Measurements from ENCODE around the gene SCUBE1. TPM values are rescaled to one million over a fixed set of nuclear protein-coding genes. Genes with fewer than 3 reads are reported as not detected.

Gene SCUBE1
- total and polyA plus RNA-seq, 2 of the 4 experiments (the other 2 are of a cell fraction), result not detected

DNA sequence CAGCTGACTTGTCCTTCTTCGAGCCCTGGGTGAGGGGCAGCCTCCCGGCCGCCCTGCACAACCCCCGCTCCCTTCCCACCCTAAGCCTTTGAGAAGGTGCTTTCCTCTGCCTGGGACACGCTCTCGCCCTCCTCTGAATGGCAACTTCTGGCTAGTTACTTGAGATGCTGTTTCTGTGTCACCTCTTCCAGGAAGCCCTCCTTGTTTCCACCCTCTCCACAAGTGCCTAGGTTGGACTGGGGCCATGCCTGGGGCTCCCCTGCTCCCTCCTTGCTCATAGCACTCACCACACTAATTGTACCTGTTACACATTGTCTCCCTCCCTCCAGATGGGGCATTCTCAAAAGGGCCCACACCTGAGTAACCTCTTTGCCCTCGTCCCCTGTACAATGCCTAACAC, 72.2 kb downstream of the SCUBE1 start:
- H3K27me3 ChIP-seq (ENCODE audit: control insufficient read depth, insufficient read depth, low read length), result peaks cover 51% of the 10 kb centered on the region
- WGBS, 2 experiments (ENCODE audit: extremely low coverage in 2 of 2, insufficient read length in 1 of 2), result 65% methylated on average over 2 of the region's 7 CpGs; no CpG with 5 or more reads in 1 of the 2 experiments
- H2AK5ac ChIP-seq (ENCODE audit: low read depth, low read length), result no peak overlapping the region
- ChIA-PET CTCF (no interaction called here), POLR2A (ENCODE audit: unreplicated experiment) (no interaction called here)
- no peak overlapping the region for H3K18ac ChIP-seq (ENCODE audit: low read depth, low read length)
- no peak overlapping the region for H3K4me2 ChIP-seq (ENCODE audit: low read depth, low read length)
- H4K91ac ChIP-seq (ENCODE audit: insufficient read depth, low read depth, low read length), result no peak overlapping the region
- H3K4ac ChIP-seq (ENCODE audit: low read depth, low read length), result no peak overlapping the region
- H2BK120ac ChIP-seq (ENCODE audit: low read depth, low read length), result no peak overlapping the region
- H3K14ac ChIP-seq (replicated peaks; ENCODE audit: low read depth, low read length), result no peak overlapping the region
- no TSS peak for BruUV-seq (replicated peaks)
- H3K4me1 ChIP-seq (ENCODE audit: control insufficient read depth, insufficient read depth, low read length), result peaks cover 2% of the 10 kb centered on the region; the same call in 1 of the 2 replicates
- no peaks in the 10 kb centered on the region for H4K20me1 ChIP-seq (ENCODE audit: insufficient read depth, low read length)
- intact Hi-C loops (cut with micrococcal nuclease) (loop anchor here (10.0 kb wide), 1 partner anchor 634 kb away; no protein-coding TSS in a partner anchor), dilution Hi-C loops (cut with HindIII; ENCODE audit: low sequenced_read_pairs, unreplicated experiment) (no loop called here), in situ Hi-C loops (cut with MboI; ENCODE audit: low sequenced_read_pairs) (loop anchor here (10.0 kb wide), 2 partner anchors 74 to 104 kb away; partner anchors contain the start of gene SCUBE1)
- H3K4me3 ChIP-seq (ENCODE audit: insufficient read depth, low read depth, low read length), result no peak overlapping the region
- no peak overlapping the region for H2BK5ac ChIP-seq (ENCODE audit: low read depth, low read length, poor library complexity, severe bottlenecking)
- no peak overlapping the region for H3K56ac ChIP-seq (ENCODE audit: extremely low read depth, insufficient read depth, low read length)
- H2AFZ ChIP-seq (replicated peaks; ENCODE audit: low read length, poor library complexity), result no peak overlapping the region
- no peak overlapping the region for H4K8ac ChIP-seq (ENCODE audit: low read depth in 2 of 2, low read length in 2 of 2)
- DNase-seq (no peak), ATAC-seq (ENCODE audit: low read depth) (no peak)
- no peak overlapping the region for H2AK9ac ChIP-seq (replicated peaks; ENCODE audit: low read depth, low read length, poor library complexity)
- no peak overlapping the region for H3K23ac ChIP-seq (ENCODE audit: low read depth, low read length)
- no peaks in the 10 kb centered on the region for H3K79me1 ChIP-seq (ENCODE audit: low read depth in 1 of 2, low read length in 2 of 2)
- no peak overlapping the region for H4K5ac ChIP-seq (ENCODE audit: low read depth, low read length)
- H3K9ac ChIP-seq (ENCODE audit: low read depth, low read length), result no peak overlapping the region
- H2BK15ac ChIP-seq (ENCODE audit: low read depth, low read length), result no peak overlapping the region
- H3K9me1 ChIP-seq (ENCODE audit: insufficient read depth, low read length), result no peaks in the 10 kb centered on the region
- no peaks in the 10 kb centered on the region for H3K36me3 ChIP-seq (ENCODE audit: control insufficient read depth, insufficient read depth, low read length)
- no peaks in the 10 kb centered on the region for H3K9me3 ChIP-seq (ENCODE audit: control insufficient read depth, insufficient read depth, low read length)
- TF ChIP-seq NFE2L2 (IDR thresholded peaks at IDR 0.05; ENCODE audit: low read depth, low read length), result no peak
- no peak for TF ChIP-seq RFX5 (IDR thresholded peaks at IDR 0.05; ENCODE audit: low read depth, low read length)
- no peak for TF ChIP-seq POLR2A (IDR thresholded peaks at IDR 0.05; ENCODE audit: low read depth, low read length)
- no peak for TF ChIP-seq MAFK (IDR thresholded peaks at IDR 0.05; ENCODE audit: low read depth, low read length)
- TF ChIP-seq RCOR1 (IDR thresholded peaks at IDR 0.05; ENCODE audit: insufficient replicate concordance, low read length), result no peak
- no peak for TF ChIP-seq RAD21 (IDR thresholded peaks at IDR 0.05; ENCODE audit: low read length)
- TF ChIP-seq, protein P1, sequence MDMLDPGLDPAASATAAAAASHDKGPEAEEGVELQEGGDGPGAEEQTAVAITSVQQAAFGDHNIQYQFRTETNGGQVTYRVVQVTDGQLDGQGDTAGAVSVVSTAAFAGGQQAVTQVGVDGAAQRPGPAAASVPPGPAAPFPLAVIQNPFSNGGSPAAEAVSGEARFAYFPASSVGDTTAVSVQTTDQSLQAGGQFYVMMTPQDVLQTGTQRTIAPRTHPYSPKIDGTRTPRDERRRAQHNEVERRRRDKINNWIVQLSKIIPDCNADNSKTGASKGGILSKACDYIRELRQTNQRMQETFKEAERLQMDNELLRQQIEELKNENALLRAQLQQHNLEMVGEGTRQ (IDR thresholded peaks at IDR 0.05; ENCODE audit: low read depth, low read length), result no peak
- TF ChIP-seq, protein P2, sequence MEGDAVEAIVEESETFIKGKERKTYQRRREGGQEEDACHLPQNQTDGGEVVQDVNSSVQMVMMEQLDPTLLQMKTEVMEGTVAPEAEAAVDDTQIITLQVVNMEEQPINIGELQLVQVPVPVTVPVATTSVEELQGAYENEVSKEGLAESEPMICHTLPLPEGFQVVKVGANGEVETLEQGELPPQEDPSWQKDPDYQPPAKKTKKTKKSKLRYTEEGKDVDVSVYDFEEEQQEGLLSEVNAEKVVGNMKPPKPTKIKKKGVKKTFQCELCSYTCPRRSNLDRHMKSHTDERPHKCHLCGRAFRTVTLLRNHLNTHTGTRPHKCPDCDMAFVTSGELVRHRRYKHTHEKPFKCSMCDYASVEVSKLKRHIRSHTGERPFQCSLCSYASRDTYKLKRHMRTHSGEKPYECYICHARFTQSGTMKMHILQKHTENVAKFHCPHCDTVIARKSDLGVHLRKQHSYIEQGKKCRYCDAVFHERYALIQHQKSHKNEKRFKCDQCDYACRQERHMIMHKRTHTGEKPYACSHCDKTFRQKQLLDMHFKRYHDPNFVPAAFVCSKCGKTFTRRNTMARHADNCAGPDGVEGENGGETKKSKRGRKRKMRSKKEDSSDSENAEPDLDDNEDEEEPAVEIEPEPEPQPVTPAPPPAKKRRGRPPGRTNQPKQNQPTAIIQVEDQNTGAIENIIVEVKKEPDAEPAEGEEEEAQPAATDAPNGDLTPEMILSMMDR (conservative IDR thresholded peaks at IDR 0.05; ENCODE audit: low read depth, low read length), result no peak
- H3K27ac ChIP-seq (ENCODE audit: insufficient read depth, low read length), result no peak overlapping the region
- H2BK20ac ChIP-seq (ENCODE audit: low read depth, low read length), result no peak overlapping the region

Data from IMR-90 (cell line).